Activated CD4-positive, alpha-beta T cell treated with anti-CD3 and anti-CD28 coated beads, Interleukin-2, Interleukin-4, amounts not matched to agents 100 ng/mL and 50 ng/mL, durations not matched to agents 16 hours and 8 hours (primary cell): ENCODE results near the gene DLGAP1.

Experiments used
- DNase-seq: peaks from one replicate; pipeline ENCODE4 v3.0.0-alpha.2; 2020; ENCODE audit warnings: low spot score

Gene DLGAP1

DNA sequence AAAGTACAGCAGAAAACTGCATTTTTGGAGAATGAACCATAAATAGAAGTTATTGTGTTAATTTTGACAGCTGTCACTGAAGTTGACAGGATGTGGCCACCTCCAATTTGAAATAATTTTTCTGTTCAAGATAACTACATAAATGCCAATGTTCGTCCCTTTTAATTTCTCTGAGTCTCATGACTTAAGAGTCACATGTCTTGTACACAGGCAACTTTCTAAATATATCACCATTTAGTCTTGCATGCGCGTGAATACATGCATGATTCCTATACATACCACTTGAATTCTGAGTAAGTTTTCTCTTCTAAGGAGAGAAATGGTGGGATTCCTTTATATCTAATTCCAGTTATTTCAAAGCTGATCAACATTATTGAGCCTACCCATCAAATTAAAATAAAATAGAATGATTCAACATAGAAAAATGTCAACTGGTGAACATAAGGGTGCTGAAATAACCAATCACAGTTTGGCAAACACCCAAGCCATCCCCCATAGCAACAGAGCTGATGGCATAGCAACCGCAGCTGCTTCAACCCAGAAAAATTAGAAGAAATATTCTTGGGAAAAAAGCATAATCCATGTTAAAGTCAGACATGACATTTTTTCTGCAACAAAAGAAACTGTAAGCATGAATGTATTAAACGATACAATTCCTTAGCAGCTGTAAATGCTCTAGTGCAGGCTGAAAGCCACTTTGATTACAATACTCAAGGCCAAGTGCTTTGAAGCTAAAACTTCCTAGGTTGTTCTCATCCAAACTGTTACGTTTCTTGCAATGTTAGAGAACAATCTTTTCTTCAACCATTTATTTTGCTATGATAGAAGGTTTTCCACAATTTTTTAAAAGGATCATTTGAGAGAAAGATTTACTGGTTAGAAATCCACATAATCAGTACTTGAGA, 282.7 kb downstream of the DLGAP1 start:
- DNase-seq = no peak

GRCh38 chr18:4157352-4157751, 297.8 kb downstream of the DLGAP1 start:
- DNase-seq = no peak

- no peak for DNase-seq
These were observed 308.3 kb downstream of the DLGAP1 start for GRCh38 chr18:4146797-4147196.

DNA sequence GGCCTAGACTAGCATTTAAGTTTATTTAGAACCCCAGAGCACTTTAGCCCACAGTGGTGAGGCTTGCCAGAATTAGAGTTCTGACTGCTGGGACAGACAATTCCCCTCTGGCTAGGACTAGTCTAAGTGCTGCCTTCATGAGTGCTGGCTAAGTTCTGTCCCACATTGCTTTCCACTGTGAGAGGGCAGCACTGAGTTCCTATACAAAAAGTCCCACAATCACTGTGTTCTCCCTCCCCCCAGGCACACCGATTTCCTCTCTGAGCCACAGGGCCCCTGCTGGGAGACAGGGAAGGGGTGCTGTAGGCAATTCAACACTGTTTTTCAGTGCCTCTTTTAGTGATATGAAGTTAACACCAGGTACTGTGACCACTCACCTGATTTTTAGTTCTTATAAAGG, 310.9 kb downstream of the DLGAP1 start:
- no peak for DNase-seq

DNA sequence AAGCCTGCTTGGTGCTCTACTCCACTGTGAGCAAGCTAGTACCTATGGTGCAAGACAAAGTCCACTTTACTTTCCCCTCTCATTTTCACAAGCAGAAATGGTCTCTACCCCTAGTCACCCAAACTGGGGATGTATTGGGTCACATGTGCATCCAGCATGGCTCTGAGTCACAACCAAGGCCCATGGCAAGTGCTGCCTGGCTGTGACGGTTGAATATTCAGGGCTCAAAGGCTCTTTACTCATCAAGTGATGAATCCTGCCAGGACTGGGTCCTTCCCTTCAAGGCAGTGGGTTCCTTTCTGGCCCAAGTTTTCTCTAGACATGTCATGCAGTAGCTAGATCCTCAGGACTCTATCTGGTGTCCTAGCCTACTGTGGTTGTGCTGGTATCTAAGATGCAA, 311.5 kb downstream of the DLGAP1 start:
- DNase-seq = no peak

DNA sequence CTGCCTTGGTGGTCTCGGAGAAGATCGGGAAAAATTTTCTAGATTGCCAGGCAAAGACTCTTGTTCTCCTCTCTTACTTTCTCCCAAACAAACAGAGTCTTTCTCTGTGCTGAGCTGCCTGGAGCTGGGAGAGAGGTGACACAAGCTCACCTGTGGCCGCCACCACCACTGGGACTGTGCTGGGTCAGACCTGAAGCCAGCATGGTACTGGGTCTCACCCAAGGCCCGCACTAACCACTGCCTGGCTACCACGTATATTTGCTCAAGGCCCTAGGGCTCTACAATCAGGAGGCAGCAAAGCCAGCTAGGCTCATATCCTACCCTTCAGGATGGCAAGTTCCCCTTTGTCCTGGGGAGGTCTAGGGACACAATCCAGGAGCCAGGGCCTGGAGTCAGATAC, 312.2 kb downstream of the DLGAP1 start:
- DNase-seq = no peak

DNA sequence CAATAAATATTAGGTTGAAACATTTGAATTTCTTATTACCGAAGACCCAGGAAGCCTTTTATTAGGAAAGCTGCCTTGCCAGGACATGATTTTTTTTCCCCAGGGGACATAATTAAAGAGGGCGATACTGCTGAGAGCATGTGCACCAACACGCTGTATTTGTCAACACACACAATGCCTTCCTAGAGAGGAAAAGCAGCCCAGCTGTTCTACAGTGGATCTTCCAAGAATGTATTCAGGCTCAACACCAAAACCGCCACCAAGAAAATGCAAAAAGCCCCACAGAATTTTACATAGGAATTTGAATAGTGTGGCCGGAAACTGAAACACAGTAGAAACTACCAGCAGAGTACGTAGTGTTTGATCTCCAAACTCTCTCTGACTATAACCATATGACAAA, 320.4 kb downstream of the DLGAP1 start:
- no peak for DNase-seq

DNA sequence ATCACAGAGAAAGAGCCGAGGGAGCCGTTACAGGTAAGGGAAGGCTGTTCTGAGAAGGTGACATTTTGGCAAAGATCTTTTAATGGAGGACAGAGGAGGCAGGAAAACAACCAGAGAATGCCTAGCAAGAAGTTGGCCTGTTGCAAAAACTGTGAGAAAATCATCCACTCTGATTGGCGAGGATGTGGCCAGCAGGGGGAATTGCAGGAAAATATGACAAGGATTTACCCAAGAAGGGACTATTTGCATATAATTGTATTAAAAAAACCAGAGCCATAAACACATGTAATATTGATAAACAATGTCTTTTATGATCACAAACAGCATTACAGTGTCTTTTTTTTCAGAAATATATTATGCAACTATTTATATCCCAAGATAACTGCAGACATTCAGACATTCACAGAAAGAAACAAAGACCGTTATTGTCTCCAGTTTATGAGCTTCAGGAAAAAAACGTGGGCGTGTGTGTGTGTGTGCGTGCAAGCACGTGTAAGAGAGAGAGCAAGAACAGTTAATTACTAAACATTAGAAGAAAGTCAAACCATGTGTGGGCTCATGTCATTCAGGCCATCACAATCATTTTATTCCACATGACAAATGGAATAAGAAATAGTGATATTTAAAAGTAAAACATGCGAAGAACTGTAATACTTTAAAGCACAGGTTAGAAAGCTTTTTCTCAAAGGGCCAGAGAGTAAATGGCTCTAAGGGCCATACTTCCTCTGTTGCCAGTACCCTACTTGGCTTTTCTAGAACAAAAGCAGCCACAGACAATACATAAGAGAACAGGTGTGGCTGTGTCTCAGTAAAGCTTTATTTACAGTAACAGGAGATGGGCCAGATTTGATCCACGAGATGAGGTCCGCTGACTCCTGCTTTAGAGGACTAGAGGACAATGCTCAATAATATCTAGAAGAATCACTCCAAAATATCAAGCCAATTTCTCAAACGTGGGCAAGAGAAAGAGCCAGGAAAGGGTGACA, 324.1 kb downstream of the DLGAP1 start:
- DNase-seq = no peak

GRCh38 chr18:4126939-4127338, 328.2 kb downstream of the DLGAP1 start:
- DNase-seq = no peak

DNA sequence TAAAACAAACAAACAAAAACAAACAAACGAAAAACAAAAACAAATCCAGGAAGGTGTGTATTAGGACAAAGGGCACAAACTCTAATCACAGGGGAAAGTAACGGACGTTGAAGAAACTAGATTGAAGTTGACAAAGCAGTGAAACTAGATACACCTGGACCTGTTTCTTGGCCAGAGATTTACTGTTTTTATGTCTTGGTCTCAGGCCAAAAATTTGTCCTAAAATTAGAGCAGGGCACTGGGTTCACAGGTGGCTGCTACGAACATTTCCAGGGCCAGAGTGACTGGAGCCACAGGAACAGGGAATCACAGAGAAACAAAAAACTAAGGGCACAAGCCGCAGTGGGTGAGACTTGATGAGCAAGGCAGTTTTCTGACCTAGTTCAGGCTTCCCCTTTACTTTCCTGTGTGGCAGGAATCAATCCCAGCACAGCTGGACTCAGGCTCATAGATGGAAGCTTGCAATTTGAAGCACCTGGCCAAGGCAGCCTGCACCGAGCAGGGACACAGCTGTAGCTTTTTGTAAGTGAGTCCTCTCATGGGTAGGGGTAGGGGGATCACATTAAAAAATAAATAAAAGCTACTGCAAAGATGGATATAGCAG, 329.4 kb downstream of the DLGAP1 start:
- DNase-seq = no peak

DNA sequence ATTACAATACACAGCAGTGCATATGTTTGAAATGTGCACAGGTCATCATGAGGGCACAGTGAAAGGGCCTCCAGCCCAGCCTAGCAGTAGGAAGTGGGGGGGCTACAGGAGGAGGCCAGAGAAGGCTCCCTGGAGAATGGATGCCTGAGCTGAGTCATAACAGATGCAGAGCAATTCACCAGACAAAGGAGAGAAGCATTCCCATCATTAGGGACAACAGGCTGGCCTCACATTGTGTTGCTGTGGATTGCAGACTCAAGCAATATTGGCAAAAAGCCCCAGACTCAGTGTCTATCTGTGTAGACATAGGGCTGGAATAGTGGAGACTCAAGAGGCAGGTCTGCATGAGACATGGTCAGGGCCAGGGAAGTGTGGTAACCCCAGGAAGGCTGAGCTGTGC, 329.9 kb downstream of the DLGAP1 start:
- DNase-seq = no peak

DNA sequence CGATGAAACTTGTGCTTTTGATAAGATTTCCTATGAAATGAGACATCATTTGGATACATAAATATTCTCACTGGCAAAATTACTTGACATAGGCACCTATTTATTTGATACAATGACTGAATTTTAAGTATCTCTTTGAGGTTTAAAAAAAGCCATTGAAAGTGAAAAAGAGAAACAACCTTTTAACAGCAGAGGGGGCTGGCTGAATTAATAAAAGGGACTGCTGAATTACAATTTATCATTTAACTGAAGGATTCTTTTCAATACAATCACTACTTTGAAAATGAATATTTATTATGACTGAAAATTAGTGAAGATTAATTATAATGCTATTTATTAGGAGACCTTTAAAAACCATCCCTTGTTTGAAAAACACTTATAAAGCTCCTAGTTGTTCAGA, 335.3 kb downstream of the DLGAP1 start:
- no peak for DNase-seq

GRCh38 chr18:4119127-4119648, 335.9 kb downstream of the DLGAP1 start:
- no peak for DNase-seq

- no peak for DNase-seq
These were observed 347.1 kb downstream of the DLGAP1 start for GRCh38 chr18:4108016-4108415.

- no peak for DNase-seq
These were observed 348.0 kb downstream of the DLGAP1 start for GRCh38 chr18:4107049-4107467.

DNA sequence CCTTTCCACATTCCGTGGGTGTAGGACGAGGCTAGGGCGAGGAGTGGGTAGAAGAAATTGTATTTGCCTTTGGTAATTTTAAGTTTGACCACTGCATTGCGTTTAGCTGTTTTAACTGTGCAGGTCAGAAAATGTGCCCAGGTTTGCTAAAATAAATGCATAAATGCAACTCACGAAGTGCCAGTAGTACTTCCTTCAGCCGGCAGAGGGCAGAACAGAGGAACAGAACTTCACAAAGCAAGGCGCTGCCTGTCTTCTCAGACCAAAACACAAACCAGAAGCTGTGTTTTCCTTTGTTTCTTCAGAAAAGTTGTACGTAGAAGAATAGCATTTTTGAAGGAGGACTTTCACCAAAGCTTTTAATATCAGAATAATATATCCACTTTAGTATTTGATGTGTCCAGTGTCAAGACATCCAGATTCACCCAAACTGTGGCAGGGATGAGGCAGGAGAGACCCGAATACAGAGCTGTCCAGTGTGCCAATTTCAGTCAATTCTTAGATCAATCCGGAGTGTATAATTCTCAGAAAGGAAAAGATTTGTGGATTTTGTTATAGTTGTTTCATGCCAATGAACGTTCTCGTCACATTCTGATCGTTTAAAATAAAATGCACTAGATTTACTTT, 348.6 kb downstream of the DLGAP1 start:
- DNase-seq = peak; percentile 59

- no peak for DNase-seq
These were observed 352.2 kb downstream of the DLGAP1 start for GRCh38 chr18:4102901-4103300.

- peak; percentile 52 for DNase-seq
These were observed 354.1 kb downstream of the DLGAP1 start for GRCh38 chr18:4101009-4101408.

DNA sequence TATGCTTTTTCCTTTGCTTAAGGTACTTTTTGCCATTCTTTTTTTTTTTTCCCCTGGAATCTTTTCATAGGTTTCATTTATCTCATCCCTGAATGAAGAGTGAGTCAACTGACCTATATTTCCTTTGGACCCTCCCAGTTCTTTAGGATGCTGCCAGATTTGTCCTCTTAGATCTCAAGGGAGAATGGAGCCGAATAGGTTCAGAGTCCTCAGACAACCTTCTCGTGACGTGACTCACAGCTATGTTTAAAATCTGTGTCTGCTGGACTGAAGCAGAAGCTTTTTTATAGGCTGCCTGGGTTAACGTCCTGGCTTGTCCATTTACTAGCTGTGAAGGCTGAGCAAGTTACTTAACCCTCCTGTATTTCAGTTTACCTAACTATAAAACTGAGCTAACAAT, 358.6 kb downstream of the DLGAP1 start:
- no peak for DNase-seq

- no peak for DNase-seq
These were observed 361.4 kb downstream of the DLGAP1 start for GRCh38 chr18:4093676-4094075.

DNA sequence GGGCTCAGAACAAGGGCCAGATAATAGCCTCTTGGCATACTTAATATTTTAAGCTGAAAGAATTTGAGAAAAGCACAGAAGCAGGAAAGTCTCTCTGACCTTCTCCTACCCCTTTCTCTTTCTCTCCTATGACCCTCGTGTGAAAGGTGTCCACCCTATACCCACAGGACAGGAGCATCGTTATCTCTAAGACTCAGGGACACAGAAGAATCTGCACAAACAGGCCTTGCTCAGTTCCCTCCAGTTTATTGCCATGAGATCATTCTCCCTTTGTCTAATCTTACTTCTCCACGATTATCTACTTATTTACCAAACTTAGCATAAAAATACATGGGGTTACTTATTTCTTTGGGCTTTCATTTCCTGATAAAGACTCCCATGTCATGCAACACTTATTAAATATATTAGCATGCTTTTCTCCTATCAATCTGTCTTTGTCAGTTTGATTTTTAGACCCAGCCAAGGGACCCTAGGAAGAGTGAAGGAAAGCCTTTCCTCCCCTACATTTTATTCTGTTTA, 370.7 kb downstream of the DLGAP1 start:
- no peak for DNase-seq
